KMS-11 (cell line): ENCODE measurements around the gene SLC49A3.

Experiments
- H2AFZ ChIP-seq: fragments of 200-600 bp; sonication (generic); 2 replicates; pipeline ENCODE4 v1.6.1; 2016; ENCODE audit warnings: antibody characterized with exemption, mixed run types, low read depth
- H3K27ac ChIP-seq: fragments of 200-600 bp; sonication (generic); 2 replicates; pipeline ENCODE4 v1.6.1; 2016; ENCODE audit warnings: mild to moderate bottlenecking, mixed run types
- H3K27me3 ChIP-seq: fragments of 200-600 bp; sonication (generic); 2 replicates; pipeline ENCODE4 v1.6.1; 2017; ENCODE audit warnings: mild to moderate bottlenecking, low read depth, mixed run types, moderate library complexity; ENCODE audit not compliant: insufficient read depth
- H3K36me3 ChIP-seq: fragments of 200-600 bp; sonication (generic); 2 replicates; pipeline ENCODE4 v1.6.1; 2017; ENCODE audit warnings: mild to moderate bottlenecking, mixed run types; ENCODE audit not compliant: insufficient read depth
- H3K4me1 ChIP-seq: fragments of 200-600 bp; sonication (generic); 2 replicates; pipeline ENCODE4 v1.6.1; 2016; ENCODE audit warnings: mild to moderate bottlenecking, low read depth, mixed run types; ENCODE audit not compliant: poor library complexity, severe bottlenecking
- H3K4me2 ChIP-seq: fragments of 200-600 bp; sonication (generic); 2 replicates; pipeline ENCODE4 v1.7.0; 2016; ENCODE audit warnings: mild to moderate bottlenecking, mixed run types
- H3K4me3 ChIP-seq: fragments of 200-600 bp; sonication (generic); IDR thresholded peaks from 2 replicates; pipeline ENCODE4 v1.6.1; 2017; ENCODE audit warnings: low read depth, low read length, mixed read lengths; ENCODE audit not compliant: insufficient read depth
- H3K79me2 ChIP-seq: fragments of 200-600 bp; sonication (generic); 2 replicates; pipeline ENCODE4 v1.6.1; 2016; ENCODE audit warnings: low read depth, mixed run types; ENCODE audit not compliant: insufficient read depth
- H3K9ac ChIP-seq: fragments of 200-600 bp; sonication (generic); 2 replicates; pipeline ENCODE4 v1.6.1; 2016; ENCODE audit warnings: mild to moderate bottlenecking, mixed run types
- H4K20me1 ChIP-seq: fragments of 200-600 bp; sonication (generic); 2 replicates; pipeline ENCODE4 v1.6.1; 2016; ENCODE audit warnings: mild to moderate bottlenecking, mixed run types; ENCODE audit not compliant: insufficient read depth
- CTCF ChIP-seq: fragments of 200-600 bp; sonication (generic); conservative IDR thresholded peaks from 2 replicates; pipeline ENCODE4 v1.6.1; 2017; ENCODE audit warnings: low read depth, mild to moderate bottlenecking, antibody characterized with exemption, low read length, moderate library complexity, mixed read lengths

Gene SLC49A3

GRCh38 chr4:655464-656151 is 33.3 kb downstream of the SLC49A3 start:
- Histone ChIP-seq H3K4me2 (no peak overlapping the region), H3K79me2 (no peaks in the 10 kb centered on the region), H3K4me1 (no peaks in the 10 kb centered on the region), H3K27me3 (no peaks in the 10 kb centered on the region), H3K4me3 (no peak overlapping the region), H4K20me1 (no peaks in the 10 kb centered on the region), H3K27ac (no peak overlapping the region), H3K9ac (no peak overlapping the region), H3K36me3 (no peaks in the 10 kb centered on the region), H2AFZ (no peak overlapping the region)
- TF ChIP-seq CTCF = no peak

- H3K79me2 ChIP-seq = no peaks in the 10 kb centered on the region
- no peaks in the 10 kb centered on the region for H3K4me1 ChIP-seq
- H3K9ac ChIP-seq = no peak overlapping the region
- no peaks in the 10 kb centered on the region for H4K20me1 ChIP-seq
- no peak overlapping the region for H3K27ac ChIP-seq
- TF ChIP-seq CTCF = no peak
- H2AFZ ChIP-seq = no peak overlapping the region
- H3K4me3 ChIP-seq = no peak overlapping the region
- H3K27me3 ChIP-seq = no peaks in the 10 kb centered on the region
- no peak overlapping the region for H3K4me2 ChIP-seq
- H3K36me3 ChIP-seq = no peaks in the 10 kb centered on the region
Measured at GRCh38 chr4:654871-655463, 34.0 kb downstream of the SLC49A3 start.

- Histone ChIP-seq H3K4me2 (no peak overlapping the region), H3K27me3 (no peaks in the 10 kb centered on the region), H3K36me3 (no peaks in the 10 kb centered on the region), H2AFZ (no peak overlapping the region), H3K4me3 (no peak overlapping the region), H3K27ac (no peak overlapping the region), H3K9ac (no peak overlapping the region), H3K4me1 (no peaks in the 10 kb centered on the region), H4K20me1 (no peaks in the 10 kb centered on the region), H3K79me2 (no peaks in the 10 kb centered on the region)
- TF ChIP-seq CTCF = no peak
Measured at GRCh38 chr4:654503-654845, 34.5 kb downstream of the SLC49A3 start.

GRCh38 chr4:653831-654502 is 35.0 kb downstream of the SLC49A3 start:
- no peaks in the 10 kb centered on the region for H3K4me1 ChIP-seq
- H3K36me3 ChIP-seq = no peaks in the 10 kb centered on the region
- H3K9ac ChIP-seq = no peak overlapping the region
- no peak overlapping the region for H3K4me3 ChIP-seq
- no peak for TF ChIP-seq CTCF
- no peak overlapping the region for H2AFZ ChIP-seq
- no peaks in the 10 kb centered on the region for H3K27me3 ChIP-seq
- no peaks in the 10 kb centered on the region for H3K79me2 ChIP-seq
- no peak overlapping the region for H3K27ac ChIP-seq
- H3K4me2 ChIP-seq = no peak overlapping the region
- H4K20me1 ChIP-seq = no peaks in the 10 kb centered on the region
